ENCODE data around the gene JDP2. TPM values are rescaled to one million over a fixed set of nuclear protein-coding genes. Genes with fewer than 3 reads are reported as not detected.
A peak's percentile ranks its signal among the peaks of the same experiment; 100 is the strongest.

JDP2 gene
- total RNA-seq, 1 donor from 2014 or later, result 72.2 TPM

DNA sequence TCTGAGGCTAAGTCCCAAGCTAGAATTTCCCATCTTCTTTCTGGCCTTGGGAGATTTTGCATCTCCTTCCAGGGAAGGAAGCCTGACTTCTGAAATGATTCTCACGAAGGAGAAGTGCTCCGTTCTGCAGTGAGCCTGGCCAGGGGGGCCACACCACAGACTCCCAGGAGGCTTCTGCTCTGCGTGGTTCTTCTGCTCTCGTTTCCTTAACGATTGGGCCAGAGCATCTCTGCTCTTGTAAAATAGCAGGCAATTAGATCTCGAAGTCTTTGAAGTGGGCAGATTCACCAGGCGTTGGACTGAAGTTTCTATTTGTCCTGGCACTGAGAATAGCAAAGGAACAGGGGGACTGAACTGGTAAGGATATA is 87.8 kb downstream of the JDP2 start:
- H3K4me1 Mint-ChIP-seq (ENCODE audit: low read depth), result peaks cover 3% of the 10 kb centered on the region
- peaks cover 27% of the 10 kb centered on the region for H3K27me3 Mint-ChIP-seq (ENCODE audit: low read depth)
- peaks cover 17% of the 10 kb centered on the region for H3K9me3 Mint-ChIP-seq (ENCODE audit: low read depth)
- H3K27ac Mint-ChIP-seq (ENCODE audit: unreplicated experiment), result no peak overlapping the region
- no peak for TF ChIP-seq CTCF (IDR thresholded peaks at IDR 0.05)
- no peak overlapping the region for H3K4me3 Mint-ChIP-seq (ENCODE audit: unreplicated experiment)
- no peak for DNase-seq (ENCODE audit: low spot score)
- H3K36me3 Mint-ChIP-seq (ENCODE audit: low read depth), result peaks cover 8% of the 10 kb centered on the region

GRCh38 chr14:75518625-75519024 is 90.8 kb downstream of the JDP2 start:
- DNase-seq (ENCODE audit: low spot score), result no peak
- TF ChIP-seq CTCF (IDR thresholded peaks at IDR 0.05), result peak; percentile 33
- no peaks in the 10 kb centered on the region for H3K9me3 Mint-ChIP-seq (ENCODE audit: low read depth)
- no peak overlapping the region for H3K27ac Mint-ChIP-seq (ENCODE audit: unreplicated experiment)
- H3K36me3 Mint-ChIP-seq (ENCODE audit: low read depth), result no peaks in the 10 kb centered on the region
- peaks cover 3% of the 10 kb centered on the region for H3K4me1 Mint-ChIP-seq (ENCODE audit: low read depth)
- peaks cover 30% of the 10 kb centered on the region for H3K27me3 Mint-ChIP-seq (ENCODE audit: low read depth)
- H3K4me3 Mint-ChIP-seq (ENCODE audit: unreplicated experiment), result no peak overlapping the region

- peaks cover 30% of the 10 kb centered on the region for H3K27me3 Mint-ChIP-seq (ENCODE audit: low read depth)
- no peaks in the 10 kb centered on the region for H3K36me3 Mint-ChIP-seq (ENCODE audit: low read depth)
- H3K27ac Mint-ChIP-seq (ENCODE audit: unreplicated experiment), result no peak overlapping the region
Measured at GRCh38 chr14:75519394-75519793, 91.6 kb downstream of the JDP2 start.

GRCh38 chr14:75519826-75520728 is 92.3 kb downstream of the JDP2 start:
- H3K36me3 Mint-ChIP-seq (ENCODE audit: low read depth), result no peaks in the 10 kb centered on the region
- H3K9me3 Mint-ChIP-seq (ENCODE audit: low read depth), result no peaks in the 10 kb centered on the region
- peaks cover 2% of the 10 kb centered on the region for H3K4me1 Mint-ChIP-seq (ENCODE audit: low read depth)
- DNase-seq (ENCODE audit: low spot score), result no peak
- H3K4me3 Mint-ChIP-seq (ENCODE audit: unreplicated experiment), result no peak overlapping the region
- TF ChIP-seq CTCF (IDR thresholded peaks at IDR 0.05), result no peak
- H3K27me3 Mint-ChIP-seq (ENCODE audit: low read depth), result peaks cover 28% of the 10 kb centered on the region
- H3K27ac Mint-ChIP-seq (ENCODE audit: unreplicated experiment), result no peak overlapping the region

More at GRCh38 chr14:75519394-75519793, 91.6 kb downstream of the JDP2 start:
- TF ChIP-seq CTCF (IDR thresholded peaks at IDR 0.05), result no peak
- no peak for DNase-seq (ENCODE audit: low spot score)
- Mint-ChIP-seq H3K9me3 (ENCODE audit: low read depth) (no peaks in the 10 kb centered on the region), H3K4me1 (ENCODE audit: low read depth) (peaks cover 3% of the 10 kb centered on the region), H3K4me3 (ENCODE audit: unreplicated experiment) (no peak overlapping the region)

DNA sequence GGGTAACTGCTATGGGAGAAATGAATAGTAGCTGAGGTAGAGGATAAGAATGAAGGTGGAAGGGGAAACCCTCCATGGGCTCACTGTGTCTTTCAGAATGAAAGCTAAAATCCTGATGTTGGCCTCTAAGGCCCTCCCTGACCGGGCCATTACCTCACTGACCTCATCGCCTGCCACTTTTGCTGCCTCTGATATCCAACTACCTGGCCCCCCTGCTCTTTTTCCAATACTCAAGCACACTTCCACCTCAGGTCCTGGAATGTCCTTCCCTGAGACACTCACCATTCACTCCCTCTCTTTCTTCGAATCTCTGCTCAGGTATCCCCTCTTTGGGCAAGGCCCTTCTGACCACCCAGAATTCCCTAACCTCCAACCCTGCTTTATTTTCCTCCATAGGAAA is 93.0 kb downstream of the JDP2 start:
- Mint-ChIP-seq H3K4me3 (ENCODE audit: unreplicated experiment) (no peak overlapping the region), H3K27me3 (ENCODE audit: low read depth) (peaks cover 23% of the 10 kb centered on the region), H3K36me3 (ENCODE audit: low read depth) (no peaks in the 10 kb centered on the region), H3K27ac (ENCODE audit: unreplicated experiment) (no peak overlapping the region), H3K4me1 (ENCODE audit: low read depth) (no peaks in the 10 kb centered on the region), H3K9me3 (ENCODE audit: low read depth) (no peaks in the 10 kb centered on the region)
- no peak for TF ChIP-seq CTCF (IDR thresholded peaks at IDR 0.05)
- no peak for DNase-seq (ENCODE audit: low spot score)
